Endodermal cell (in vitro differentiated cells): Measurements from ENCODE around the gene PRUNE1. TPM values are rescaled to one million over a fixed set of nuclear protein-coding genes. Genes with fewer than 3 reads are reported as not detected.

Experiments used
- DNase-seq: peaks from one replicate; pipeline ENCODE4 v3.0.0-alpha.2; 2017
- H3K27ac ChIP-seq: 2 replicates; pipeline ENCODE4 v1.5.1; 2013; ENCODE audit warnings: mild to moderate bottlenecking, low read depth, low read length, moderate library complexity
- H3K27me3 ChIP-seq: 2 replicates; pipeline ENCODE4 v1.6.1; 2013; ENCODE audit warnings: mild to moderate bottlenecking, low read length, moderate library complexity; ENCODE audit not compliant: insufficient read depth, control insufficient read depth, poor library complexity, severe bottlenecking
- H3K36me3 ChIP-seq: 2 replicates; pipeline ENCODE4 v1.7.0; 2013; ENCODE audit warnings: mild to moderate bottlenecking, low read length, moderate library complexity; ENCODE audit not compliant: control insufficient read depth, insufficient read depth
- H3K4me1 ChIP-seq: one replicate; pipeline ENCODE4 v1.7.0; 2013; ENCODE audit warnings: low read length; ENCODE audit not compliant: control insufficient read depth, insufficient read depth
- H3K4me3 ChIP-seq: 2 replicates; pipeline ENCODE4 v1.5.1; 2013; ENCODE audit warnings: mild to moderate bottlenecking, low read length, moderate library complexity
- H3K9ac ChIP-seq: 2 replicates; pipeline ENCODE4 v1.6.1; 2013; ENCODE audit warnings: mild to moderate bottlenecking, low read length, moderate library complexity; ENCODE audit not compliant: poor library complexity, severe bottlenecking; ENCODE audit errors: extremely low read depth
- H3K9me3 ChIP-seq: 2 replicates; pipeline ENCODE4 v1.6.1; 2013; ENCODE audit warnings: mild to moderate bottlenecking, low read length, moderate library complexity; ENCODE audit not compliant: control insufficient read depth
- H3K27ac Mint-ChIP-seq: 2 replicates; pipeline ENCODE4 v1.8.0; 2020; ENCODE audit warnings: mixed read lengths
- H3K27me3 Mint-ChIP-seq: 2 replicates; pipeline ENCODE4 v1.8.0; 2021; ENCODE audit warnings: mild to moderate bottlenecking, mixed read lengths; ENCODE audit not compliant: insufficient read depth
- H3K36me3 Mint-ChIP-seq: 2 replicates; pipeline ENCODE4 v1.8.0; 2020; ENCODE audit warnings: low read depth, mixed read lengths
- H3K4me1 Mint-ChIP-seq: 2 replicates; pipeline ENCODE4 v1.8.0; 2020; ENCODE audit warnings: mixed read lengths
- H3K4me3 Mint-ChIP-seq: 2 replicates; pipeline ENCODE4 v1.8.0; 2020; ENCODE audit warnings: mild to moderate bottlenecking, moderate library complexity, mixed read lengths
- H3K9me3 Mint-ChIP-seq: 2 replicates; pipeline ENCODE4 v1.8.0; 2020; ENCODE audit warnings: mild to moderate bottlenecking, mixed read lengths
- WGBS, 2 experiments: methylation state at CpG; one replicate each; pipeline versions ENCODE4 v1.1.5 to v1.1.7; 2013; ENCODE audit warnings: missing lambda C conversion rate in 2 of 2, mixed read lengths in 1 of 2; ENCODE audit not compliant: insufficient coverage in 1 of 2, insufficient read length in 1 of 2; 5-methylcytosine and 5-hydroxymethylcytosine counted together
- total RNA-seq, 2 donors: library from RNA; stranded (reverse); fragmentation: NEBNext Ultra II Directional in 1 of 2; extraction: Animal tissue kit (Norgen Biotek cat#: 25700) in 1 of 2; gene quantifications; 2 replicates in 1 of 2; 3 replicates in 1 of 2; pipeline ENCODE4 v1.2.1, GENCODE V29; 2021
- TF ChIP-seq, protein P1 (sequence below): fragments of 200-600 bp; sonication (generic); conservative IDR thresholded peaks from 2 replicates; pipeline ENCODE4 v1.5.0; 2021; ENCODE audit warnings: antibody characterized with exemption, mild to moderate bottlenecking

PRUNE1 gene
- total RNA-seq, 2 donors from 2014 or later = 23.8 to 29.3 TPM

DNA sequence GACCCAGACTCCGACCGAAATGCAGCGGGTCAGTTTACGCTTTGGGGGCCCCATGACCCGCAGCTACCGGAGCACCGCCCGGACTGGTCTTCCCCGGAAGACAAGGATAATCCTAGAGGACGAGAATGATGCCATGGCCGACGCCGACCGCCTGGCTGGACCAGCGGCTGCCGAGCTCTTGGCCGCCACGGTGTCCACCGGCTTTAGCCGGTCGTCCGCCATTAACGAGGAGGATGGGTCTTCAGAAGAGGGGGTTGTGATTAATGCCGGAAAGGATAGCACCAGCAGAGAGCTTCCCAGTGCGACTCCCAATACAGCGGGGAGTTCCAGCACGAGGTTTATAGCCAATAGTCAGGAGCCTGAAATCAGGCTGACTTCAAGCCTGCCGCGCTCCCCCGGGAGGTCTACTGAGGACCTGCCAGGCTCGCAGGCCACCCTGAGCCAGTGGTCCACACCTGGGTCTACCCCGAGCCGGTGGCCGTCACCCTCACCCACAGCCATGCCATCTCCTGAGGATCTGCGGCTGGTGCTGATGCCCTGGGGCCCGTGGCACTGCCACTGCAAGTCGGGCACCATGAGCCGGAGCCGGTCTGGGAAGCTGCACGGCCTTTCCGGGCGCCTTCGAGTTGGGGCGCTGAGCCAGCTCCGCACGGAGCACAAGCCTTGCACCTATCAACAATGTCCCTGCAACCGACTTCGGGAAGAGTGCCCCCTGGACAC, 39.8 kb downstream of the PRUNE1 start:
- Mint-ChIP-seq H3K4me3 (peak overlapping the region; percentile 92), H3K27ac (peak overlapping the region; percentile 97), H3K36me3 (peaks cover 21% of the 10 kb centered on the region), H3K4me1 (peaks cover 18% of the 10 kb centered on the region), H3K9me3 (no peaks in the 10 kb centered on the region), H3K27me3 (no peaks in the 10 kb centered on the region)
- Histone ChIP-seq H3K4me1 (no peaks in the 10 kb centered on the region), H3K27ac (peak overlapping the region; percentile 55), H3K9me3 (no peaks in the 10 kb centered on the region), H3K9ac (peak overlapping the region; percentile 67), H3K36me3 (peaks cover 23% of the 10 kb centered on the region), H3K4me3 (peak overlapping the region; percentile 89), H3K27me3 (no peaks in the 10 kb centered on the region)
- 4 to 5% methylated on average over 29 to 48 of the region's 48 CpGs for WGBS, 2 experiments
- TF ChIP-seq, protein P1, sequence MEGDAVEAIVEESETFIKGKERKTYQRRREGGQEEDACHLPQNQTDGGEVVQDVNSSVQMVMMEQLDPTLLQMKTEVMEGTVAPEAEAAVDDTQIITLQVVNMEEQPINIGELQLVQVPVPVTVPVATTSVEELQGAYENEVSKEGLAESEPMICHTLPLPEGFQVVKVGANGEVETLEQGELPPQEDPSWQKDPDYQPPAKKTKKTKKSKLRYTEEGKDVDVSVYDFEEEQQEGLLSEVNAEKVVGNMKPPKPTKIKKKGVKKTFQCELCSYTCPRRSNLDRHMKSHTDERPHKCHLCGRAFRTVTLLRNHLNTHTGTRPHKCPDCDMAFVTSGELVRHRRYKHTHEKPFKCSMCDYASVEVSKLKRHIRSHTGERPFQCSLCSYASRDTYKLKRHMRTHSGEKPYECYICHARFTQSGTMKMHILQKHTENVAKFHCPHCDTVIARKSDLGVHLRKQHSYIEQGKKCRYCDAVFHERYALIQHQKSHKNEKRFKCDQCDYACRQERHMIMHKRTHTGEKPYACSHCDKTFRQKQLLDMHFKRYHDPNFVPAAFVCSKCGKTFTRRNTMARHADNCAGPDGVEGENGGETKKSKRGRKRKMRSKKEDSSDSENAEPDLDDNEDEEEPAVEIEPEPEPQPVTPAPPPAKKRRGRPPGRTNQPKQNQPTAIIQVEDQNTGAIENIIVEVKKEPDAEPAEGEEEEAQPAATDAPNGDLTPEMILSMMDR = peak; percentile 80
- DNase-seq = peak; percentile 91

DNA sequence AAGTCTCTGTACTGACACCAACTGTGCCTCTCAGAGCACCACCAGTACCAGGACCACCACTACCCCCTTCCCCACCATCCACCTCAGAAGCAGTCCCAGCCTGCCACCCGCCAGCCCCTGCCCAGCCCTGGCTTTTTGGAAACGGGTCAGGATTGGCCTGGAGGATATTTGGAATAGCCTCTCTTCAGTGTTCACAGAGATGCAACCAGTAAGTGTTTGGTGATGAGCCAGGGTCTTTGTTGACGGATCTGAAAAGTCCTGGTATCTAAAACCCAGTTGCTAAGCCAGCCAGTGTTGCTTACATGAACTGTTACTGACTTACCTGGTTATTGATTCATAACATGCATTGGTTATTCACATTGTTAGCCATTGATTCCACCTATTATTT, 40.4 kb downstream of the PRUNE1 start:
- no peaks in the 10 kb centered on the region for H3K27me3 ChIP-seq
- H3K9me3 ChIP-seq = no peaks in the 10 kb centered on the region
- Mint-ChIP-seq H3K27ac (no peak overlapping the region), H3K4me1 (peaks cover 18% of the 10 kb centered on the region), H3K27me3 (no peaks in the 10 kb centered on the region), H3K36me3 (peaks cover 26% of the 10 kb centered on the region), H3K9me3 (no peaks in the 10 kb centered on the region), H3K4me3 (peak overlapping the region; percentile 92)
- H3K27ac ChIP-seq = no peak overlapping the region
- H3K36me3 ChIP-seq = peaks cover 28% of the 10 kb centered on the region
- WGBS, 2 experiments = 51 to 80% methylated on average over 1 to 3 of the region's 3 CpGs
- H3K9ac ChIP-seq = no peak overlapping the region
- peak overlapping the region; percentile 89 for H3K4me3 ChIP-seq
- TF ChIP-seq, protein P1 = peak; percentile 7
- DNase-seq = no peak
- no peaks in the 10 kb centered on the region for H3K4me1 ChIP-seq

DNA sequence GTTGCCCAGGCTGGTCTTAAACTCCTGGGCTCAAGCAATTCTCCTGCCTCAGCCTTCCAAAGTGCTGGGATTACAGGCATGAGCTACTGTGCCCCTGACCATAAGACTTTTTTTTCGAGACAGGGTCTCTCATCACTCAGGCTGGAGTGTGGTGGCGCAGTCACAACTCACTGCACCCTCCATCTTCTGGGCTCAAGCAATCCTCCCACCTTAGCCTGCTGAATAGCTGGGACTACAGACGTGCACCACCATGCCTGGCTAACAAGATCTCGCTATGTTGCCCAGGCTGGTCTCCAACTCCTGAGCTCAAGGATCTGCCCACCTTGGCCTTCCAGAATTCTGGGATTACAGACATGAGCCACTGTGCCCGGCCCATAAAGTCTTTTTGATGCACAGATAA, 41.2 kb downstream of the PRUNE1 start:
- Histone ChIP-seq H3K27ac (no peak overlapping the region), H3K4me3 (no peak overlapping the region), H3K9me3 (no peaks in the 10 kb centered on the region), H3K4me1 (no peaks in the 10 kb centered on the region), H3K36me3 (peaks cover 35% of the 10 kb centered on the region), H3K9ac (no peak overlapping the region), H3K27me3 (no peaks in the 10 kb centered on the region)
- Mint-ChIP-seq H3K9me3 (no peaks in the 10 kb centered on the region), H3K27me3 (no peaks in the 10 kb centered on the region), H3K27ac (no peak overlapping the region), H3K4me1 (peaks cover 18% of the 10 kb centered on the region), H3K4me3 (peak overlapping the region; percentile 92), H3K36me3 (peaks cover 33% of the 10 kb centered on the region)
- DNase-seq = no peak
- TF ChIP-seq, protein P1 = no peak
- 92 to 99% methylated on average over 4 to 5 of the region's 5 CpGs for WGBS, 2 experiments
